HEK293T (cell line): ENCODE data around the gene PHF20.
"Not testable (repeated sequence)": the region's sequence is repeated elsewhere in the genome, so short reads cannot be mapped to it uniquely, and the experiment has no call there.

ENCODE experiments used
- CTCF ChIA-PET: fragments of 350-600 bp; formaldehyde crosslinking; extraction: SDS; loops from one replicate; lab custom pipeline; 2021; ENCODE audit warnings: antibody characterized with exemption, inconsistent platforms; lab: Yijun Ruan, JAX
- POLR2A ChIA-PET: fragments of 350-600 bp; formaldehyde crosslinking; extraction: SDS; loops from one replicate; lab custom pipeline; 2020; ENCODE audit warnings: antibody characterized with exemption, inconsistent platforms; lab: Yijun Ruan, JAX
- DNase-seq: peaks from one replicate; pipeline ENCODE4 v3.0.0; 2012; ENCODE audit warnings: mixed read lengths; ENCODE audit errors: extremely low spot score
- ARNT ChIP-seq: fragments of 450-650 bp; IDR thresholded peaks from 2 replicates; pipeline ENCODE4 v1.6.1; 2017; ENCODE audit warnings: mild to moderate bottlenecking
- BHLHE40 ChIP-seq: fragments of 450-650 bp; IDR thresholded peaks from 2 replicates; pipeline ENCODE4 v1.6.1; 2016; ENCODE audit warnings: mild to moderate bottlenecking, moderate library complexity, borderline replicate concordance
- CTBP1 ChIP-seq: fragments of 450-650 bp; IDR thresholded peaks from 2 replicates; pipeline ENCODE4 v1.6.1; 2016; ENCODE audit warnings: borderline replicate concordance
- ELF4 ChIP-seq: fragments of 450-650 bp; IDR thresholded peaks from 2 replicates; pipeline ENCODE4 v1.6.1; 2017; ENCODE audit warnings: antibody characterized with exemption
- FOXA1 ChIP-seq: fragments of 450-650 bp; IDR thresholded peaks from 2 replicates; pipeline ENCODE4 v1.6.1; 2016; ENCODE audit warnings: mild to moderate bottlenecking
- FOXK2 ChIP-seq: fragments of 450-650 bp; IDR thresholded peaks from 2 replicates; pipeline ENCODE4 v1.6.1; 2016; ENCODE audit warnings: mild to moderate bottlenecking
- FOXM1 ChIP-seq: fragments of 450-650 bp; IDR thresholded peaks from 2 replicates; pipeline ENCODE4 v1.6.1; 2017; ENCODE audit warnings: mild to moderate bottlenecking, borderline replicate concordance
- HDGF ChIP-seq: fragments of 450-650 bp; IDR thresholded peaks from 2 replicates; pipeline ENCODE4 v1.6.1; 2017; ENCODE audit warnings: antibody characterized with exemption, borderline replicate concordance
- L3MBTL2 ChIP-seq: fragments of 450-650 bp; conservative IDR thresholded peaks from 2 replicates; pipeline ENCODE4 v1.6.1; 2016; ENCODE audit warnings: mild to moderate bottlenecking
- LEF1 ChIP-seq: fragments of 450-650 bp; IDR thresholded peaks from 2 replicates; pipeline ENCODE4 v1.6.1; 2017; ENCODE audit warnings: mild to moderate bottlenecking, borderline replicate concordance
- NFRKB ChIP-seq: fragments of 450-650 bp; IDR thresholded peaks from 2 replicates; pipeline ENCODE4 v1.6.1; 2016; ENCODE audit warnings: mild to moderate bottlenecking, moderate library complexity
- PKNOX1 ChIP-seq: fragments of 450-650 bp; IDR thresholded peaks from 2 replicates; pipeline ENCODE4 v1.6.1; 2016
- SP1 ChIP-seq: fragments of 450-650 bp; IDR thresholded peaks from 2 replicates; pipeline ENCODE4 v1.6.1; 2017
- SUZ12 ChIP-seq: fragments of 450-650 bp; IDR thresholded peaks from 2 replicates; pipeline ENCODE4 v1.6.1; 2016; ENCODE audit warnings: mild to moderate bottlenecking
- TARDBP ChIP-seq: fragments of 450-650 bp; IDR thresholded peaks from 2 replicates; pipeline ENCODE4 v1.6.1; 2016
- ZNF384 ChIP-seq: fragments of 450-650 bp; IDR thresholded peaks from 2 replicates; pipeline ENCODE4 v1.6.1; 2016

Gene PHF20

GRCh38 chr20:35954907-35955251 lies 183.1 kb downstream of the PHF20 start:
- POLR2A ChIA-PET, result interaction anchor here (0.9 to 2.6 kb wide), 31 partner anchors 8 to 415 kb away, joined by 3 to 16 read pairs (median 4); partner anchors contain the start of genes AAR2, RBM39 and SPAG4

GRCh38 chr20:35956616-35957015 lies 184.8 kb downstream of the PHF20 start:
- no peak for DNase-seq
- CTCF ChIA-PET, result no interaction called here
- POLR2A ChIA-PET, result interaction anchor here (1.3 kb wide), 1 partner anchor 11 kb away, joined by 3 read pairs; no protein-coding TSS in a partner anchor
- TF ChIP-seq FOXK2 (no peak), NFRKB (no peak), BHLHE40 (no peak), TARDBP (no peak), HDGF (no peak)

More at GRCh38 chr20:35954907-35955251, 183.1 kb downstream of the PHF20 start:
- TF ChIP-seq BHLHE40 (no peak), HDGF (no peak), L3MBTL2 (peak; percentile 20; the same call in 1 of the 2 replicates), PKNOX1 (no peak)
- CTCF ChIA-PET, result interaction anchor here (0.7 to 2.3 kb wide), 16 partner anchors 9 to 337 kb away, joined by 3 to 18 read pairs (median 4); partner anchors contain the start of gene CNBD2
- DNase-seq, result no peak

GRCh38 chr20:35959291-35959690 lies 187.5 kb downstream of the PHF20 start:
- CTCF ChIA-PET, DNase-seq: not testable (repeated sequence)
- POLR2A ChIA-PET, result interaction anchor here (1.6 kb wide), 1 partner anchor 9 kb away, joined by 4 read pairs; the partner anchor contains the start of gene CNBD2

GRCh38 chr20:35963878-35964277 lies 192.1 kb downstream of the PHF20 start:
- CTCF ChIA-PET, result interaction anchor here (3.8 kb wide), 1 partner anchor 10 kb away, joined by 18 read pairs; the partner anchor contains the start of gene SCAND1
- TF ChIP-seq PKNOX1 (no peak), ZNF384 (no peak), NFRKB (no peak), ARNT (no peak), SUZ12 (no peak), SP1 (no peak), LEF1 (no peak), CTBP1 (no peak), ELF4 (no peak), L3MBTL2 (no peak), TARDBP (no peak), FOXM1 (no peak), HDGF (no peak)
- DNase-seq, result no peak
- POLR2A ChIA-PET, result interaction anchor here (3.2 kb wide), 1 partner anchor 9 kb away, joined by 16 read pairs; the partner anchor contains the start of gene SCAND1

GRCh38 chr20:35967979-35968640 lies 196.3 kb downstream of the PHF20 start, which contains the start of gene CNBD2:
Gene CNBD2 (plus strand): TSS chr20:35968590. CDS start chr20:35968763, 173 bp downstream.
- TF ChIP-seq ARNT (no peak), SP1 (no peak), TARDBP (no peak)
- POLR2A ChIA-PET, result interaction anchor here (0.8 to 1.1 kb wide), 2 partner anchors 9 to 11 kb away, joined by 3 to 4 read pairs; no protein-coding TSS in a partner anchor

GRCh38 chr20:35968930-35969329 lies 197.1 kb downstream of the PHF20 start:
- CTCF ChIA-PET, result interaction anchor here (1.8 kb wide), 1 partner anchor 14 kb away, joined by 10 read pairs; the partner anchor contains the start of gene SCAND1

More at GRCh38 chr20:35967979-35968640, 196.3 kb downstream of the PHF20 start, which contains the start of gene CNBD2:
- DNase-seq, result no peak
- CTCF ChIA-PET, result interaction anchor here (1.8 kb wide), 1 partner anchor 13 kb away, joined by 10 read pairs; the partner anchor contains the start of gene SCAND1

GRCh38 chr20:35971981-35972380 lies 200.2 kb downstream of the PHF20 start:
- ChIA-PET CTCF (no interaction called here), POLR2A (no interaction called here)
- no peak for TF ChIP-seq PKNOX1
- TF ChIP-seq FOXK2, result no peak
- TF ChIP-seq LEF1, result no peak
- TF ChIP-seq ELF4, result no peak
- no peak for TF ChIP-seq HDGF
- no peak for TF ChIP-seq BHLHE40
- TF ChIP-seq TARDBP, result no peak
- TF ChIP-seq L3MBTL2, result no peak
- no peak for TF ChIP-seq ARNT
- no peak for TF ChIP-seq NFRKB
- no peak for TF ChIP-seq ZNF384
- no peak for TF ChIP-seq CTBP1
- TF ChIP-seq FOXM1, result no peak
- no peak for TF ChIP-seq SUZ12

More at GRCh38 chr20:35968930-35969329, 197.1 kb downstream of the PHF20 start:
- POLR2A ChIA-PET, result interaction anchor here (0.8 kb wide), 2 partner anchors 9 to 16 kb away, joined by 3 to 4 read pairs; no protein-coding TSS in a partner anchor
- no peak for TF ChIP-seq LEF1
- TF ChIP-seq FOXK2, result no peak
- no peak for TF ChIP-seq SP1
- TF ChIP-seq HDGF, result no peak
- no peak for TF ChIP-seq ELF4
- no peak for TF ChIP-seq TARDBP
- no peak for TF ChIP-seq ARNT
- no peak for TF ChIP-seq BHLHE40
- TF ChIP-seq FOXA1, result no peak
- no peak for TF ChIP-seq FOXM1
- no peak for TF ChIP-seq L3MBTL2
- TF ChIP-seq ZNF384, result no peak
- DNase-seq, result no peak

More at GRCh38 chr20:35971981-35972380, 200.2 kb downstream of the PHF20 start:
- no peak for DNase-seq
